GM10266 (cell line): ENCODE results near the gene WSCD2.

Source experiments
- DNase-seq: peaks from one replicate; pipeline ENCODE4 v3.0.0; 2012; ENCODE audit errors: extremely low spot score
- CTCF ChIP-seq: IDR thresholded peaks from 2 replicates; pipeline ENCODE4 v1.5.1; 2012; ENCODE audit warnings: mild to moderate bottlenecking, low read depth; ENCODE audit not compliant: control insufficient read depth, insufficient read depth; ENCODE audit errors: missing control alignments

Gene WSCD2

GRCh38 chr12:108129017-108129812, at the start of gene WSCD2:
WSCD2 (plus strand) TSS chr12:108129288; CDS start chr12:108195833, 66,545 bp downstream.
- no peak for TF ChIP-seq CTCF
- DNase-seq: no peak

- no peak for TF ChIP-seq CTCF
- DNase-seq: no peak
Observed at GRCh38 chr12:108079721-108080120, 49.4 kb upstream of the WSCD2 start.

- no peak for TF ChIP-seq CTCF
- DNase-seq: no peak
Observed at GRCh38 chr12:108080363-108080762, 48.7 kb upstream of the WSCD2 start.

- TF ChIP-seq CTCF: no peak
- DNase-seq: no peak
Observed at GRCh38 chr12:108082485-108082884, 46.6 kb upstream of the WSCD2 start.

GRCh38 chr12:108087900-108088299, 41.2 kb upstream of the WSCD2 start:
- no peak for DNase-seq
- TF ChIP-seq CTCF: no peak

- TF ChIP-seq CTCF: no peak
- no peak for DNase-seq
Observed at GRCh38 chr12:108090107-108090899, 38.8 kb upstream of the WSCD2 start.
